ENCODE results near the gene NAT10.
"Not testable (repeated sequence)": the region's sequence is repeated elsewhere in the genome, so short reads cannot be mapped to it uniquely, and the experiment has no call there.

NAT10 gene

DNA sequence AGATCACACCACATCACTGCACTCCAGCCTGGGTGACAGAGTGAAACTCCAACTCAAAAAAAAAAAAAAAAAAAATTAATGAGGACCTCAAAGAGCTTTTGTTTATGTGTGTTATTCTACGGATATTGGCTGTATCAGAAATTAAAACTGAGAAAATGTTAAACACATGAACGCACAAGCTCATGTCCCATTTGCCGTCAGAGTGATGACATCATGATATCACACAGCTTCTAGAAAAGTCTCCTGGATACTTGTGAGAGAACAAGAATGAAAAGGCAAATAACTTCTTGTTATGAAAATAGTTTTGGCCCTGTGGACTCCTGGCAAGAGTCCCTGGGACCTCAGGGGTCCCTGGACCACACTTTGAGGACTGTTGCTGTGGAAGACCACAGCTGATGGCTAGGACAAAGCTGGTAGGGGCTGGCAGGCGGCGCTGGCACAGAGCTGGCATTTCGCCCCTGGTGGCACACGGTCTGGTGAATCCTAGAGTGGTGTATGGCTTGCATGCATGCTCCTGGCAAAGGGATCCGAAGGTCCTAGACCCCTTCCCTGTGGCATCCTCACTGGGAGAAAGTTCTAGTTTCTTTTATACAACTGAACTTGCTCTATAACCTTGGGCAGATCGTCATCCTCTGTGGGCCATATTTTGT lies 73.7 kb downstream of the NAT10 start:
- H2AFZ ChIP-seq (ENCODE audit: low read depth, low read length, severe bottlenecking): no peak overlapping the region
- no peak overlapping the region for H3K9ac ChIP-seq (ENCODE audit: low read length)
- H3K9me3 ChIP-seq (ENCODE audit: insufficient read depth, low read length): no peaks in the 10 kb centered on the region
- no peak overlapping the region for H3K4me2 ChIP-seq (ENCODE audit: low read depth, low read length, poor library complexity, severe bottlenecking)
- H3K79me2 ChIP-seq (ENCODE audit: insufficient read depth, low read length): no peaks in the 10 kb centered on the region
- no peak for TF ChIP-seq EZH2phosphoT487 (conservative IDR thresholded peaks at IDR 0.05; ENCODE audit: low read length)
- TF ChIP-seq, protein P1, sequence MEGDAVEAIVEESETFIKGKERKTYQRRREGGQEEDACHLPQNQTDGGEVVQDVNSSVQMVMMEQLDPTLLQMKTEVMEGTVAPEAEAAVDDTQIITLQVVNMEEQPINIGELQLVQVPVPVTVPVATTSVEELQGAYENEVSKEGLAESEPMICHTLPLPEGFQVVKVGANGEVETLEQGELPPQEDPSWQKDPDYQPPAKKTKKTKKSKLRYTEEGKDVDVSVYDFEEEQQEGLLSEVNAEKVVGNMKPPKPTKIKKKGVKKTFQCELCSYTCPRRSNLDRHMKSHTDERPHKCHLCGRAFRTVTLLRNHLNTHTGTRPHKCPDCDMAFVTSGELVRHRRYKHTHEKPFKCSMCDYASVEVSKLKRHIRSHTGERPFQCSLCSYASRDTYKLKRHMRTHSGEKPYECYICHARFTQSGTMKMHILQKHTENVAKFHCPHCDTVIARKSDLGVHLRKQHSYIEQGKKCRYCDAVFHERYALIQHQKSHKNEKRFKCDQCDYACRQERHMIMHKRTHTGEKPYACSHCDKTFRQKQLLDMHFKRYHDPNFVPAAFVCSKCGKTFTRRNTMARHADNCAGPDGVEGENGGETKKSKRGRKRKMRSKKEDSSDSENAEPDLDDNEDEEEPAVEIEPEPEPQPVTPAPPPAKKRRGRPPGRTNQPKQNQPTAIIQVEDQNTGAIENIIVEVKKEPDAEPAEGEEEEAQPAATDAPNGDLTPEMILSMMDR (IDR thresholded peaks at IDR 0.05; ENCODE audit: insufficient read depth, low read length, poor library complexity, severe bottlenecking): no peak
- no peak overlapping the region for H3K4me3 ChIP-seq (ENCODE audit: insufficient read depth, low read length, poor library complexity, severe bottlenecking)
- no peaks in the 10 kb centered on the region for H3K9me2 ChIP-seq (replicated peaks; ENCODE audit: insufficient read depth, low read length)
- no peaks in the 10 kb centered on the region for H4K20me1 ChIP-seq (ENCODE audit: low read depth, low read length)
- no peaks in the 10 kb centered on the region for H3F3A ChIP-seq (ENCODE audit: insufficient read depth)
- H3K27ac ChIP-seq (ENCODE audit: low read depth, low read length): no peak overlapping the region
- H3K27me3 ChIP-seq (ENCODE audit: low read length): no peaks in the 10 kb centered on the region
- no peaks in the 10 kb centered on the region for H3K36me3 ChIP-seq (ENCODE audit: low read length)

DNA sequence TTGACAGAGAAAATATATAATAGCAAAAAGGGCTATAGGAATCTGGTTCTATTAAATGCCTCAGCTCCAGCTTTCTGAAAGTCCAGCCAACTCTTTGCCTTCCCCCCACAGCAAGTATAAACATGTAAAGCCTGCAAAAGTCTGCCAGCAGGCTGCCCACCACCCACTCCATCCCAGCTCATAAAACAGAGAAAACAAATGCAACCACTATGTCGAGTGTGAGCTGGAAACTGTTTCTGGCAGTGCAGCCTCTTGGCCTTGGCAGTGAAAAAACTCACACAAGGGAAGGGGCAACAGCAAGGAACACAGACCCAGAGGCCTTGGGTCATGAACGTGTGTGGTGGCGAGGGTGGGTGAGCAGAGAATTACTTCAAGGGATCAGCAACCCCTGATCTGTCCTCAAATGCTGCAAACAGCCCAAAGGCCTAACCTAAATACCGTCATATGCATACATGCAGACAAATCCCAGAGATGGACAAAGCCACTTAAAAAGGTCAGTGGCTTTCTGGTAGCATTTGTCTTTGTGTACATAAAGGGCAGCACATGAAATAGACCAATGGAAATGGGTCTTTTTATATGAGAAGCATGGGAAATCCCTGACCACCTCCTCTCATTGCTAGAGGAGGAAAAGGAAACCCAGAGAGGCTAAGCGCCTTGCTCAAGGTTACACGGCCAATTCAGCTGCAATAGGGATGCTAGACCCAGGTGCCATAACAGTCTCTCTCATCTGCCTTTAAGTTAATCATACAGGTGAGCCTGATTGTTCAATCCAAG lies 74.8 kb downstream of the NAT10 start:
- Histone ChIP-seq H3K4me2 (ENCODE audit: low read depth, low read length, poor library complexity, severe bottlenecking) (no peak overlapping the region), H3K9me3 (ENCODE audit: insufficient read depth, low read length) (no peaks in the 10 kb centered on the region), H3K9ac (ENCODE audit: low read length) (no peak overlapping the region), H3K4me3 (ENCODE audit: insufficient read depth, low read length, poor library complexity, severe bottlenecking) (no peak overlapping the region), H3F3A (ENCODE audit: insufficient read depth) (no peaks in the 10 kb centered on the region), H4K20me1 (ENCODE audit: low read depth, low read length) (no peaks in the 10 kb centered on the region), H3K36me3 (ENCODE audit: low read length) (no peaks in the 10 kb centered on the region), H3K27ac (ENCODE audit: low read depth, low read length) (no peak overlapping the region), H3K79me2 (ENCODE audit: insufficient read depth, low read length) (no peaks in the 10 kb centered on the region), H3K9me2 (replicated peaks; ENCODE audit: insufficient read depth, low read length) (no peaks in the 10 kb centered on the region), H2AFZ (ENCODE audit: low read depth, low read length, severe bottlenecking) (no peak overlapping the region), H3K27me3 (ENCODE audit: low read length) (no peaks in the 10 kb centered on the region)
- TF ChIP-seq, protein P1 (IDR thresholded peaks at IDR 0.05; ENCODE audit: insufficient read depth, low read length, poor library complexity, severe bottlenecking): no peak
- no peak for TF ChIP-seq EZH2phosphoT487 (conservative IDR thresholded peaks at IDR 0.05; ENCODE audit: low read length)

DNA sequence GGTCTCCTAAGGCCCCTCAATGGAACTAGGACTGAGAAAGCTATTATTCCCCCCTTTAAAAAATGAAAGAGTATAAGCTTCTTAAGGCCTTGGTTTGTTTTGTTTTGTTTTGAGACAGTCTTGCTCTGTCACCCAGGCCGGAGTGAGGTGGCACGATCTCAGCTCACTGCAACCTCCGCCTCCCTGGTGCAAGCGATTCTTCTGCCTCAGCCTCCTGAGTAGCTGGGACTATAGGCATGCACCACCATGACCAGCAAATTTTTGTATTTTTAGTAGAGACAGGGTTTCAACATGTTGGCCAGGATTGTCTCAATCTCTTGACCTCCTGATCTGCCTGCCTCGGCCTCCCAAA lies 75.4 kb downstream of the NAT10 start:
- not testable (repeated sequence) for H2AFZ ChIP-seq (ENCODE audit: low read depth, low read length, severe bottlenecking); H3K27ac ChIP-seq (ENCODE audit: low read depth, low read length); H3K79me2 ChIP-seq (ENCODE audit: insufficient read depth, low read length); H4K20me1 ChIP-seq (ENCODE audit: low read depth, low read length); H3K9ac ChIP-seq (ENCODE audit: low read length); H3F3A ChIP-seq (ENCODE audit: insufficient read depth); H3K9me2 ChIP-seq (replicated peaks; ENCODE audit: insufficient read depth, low read length); H3K9me3 ChIP-seq (ENCODE audit: insufficient read depth, low read length); H3K27me3 ChIP-seq (ENCODE audit: low read length); H3K4me2 ChIP-seq (ENCODE audit: low read depth, low read length, poor library complexity, severe bottlenecking); H3K4me3 ChIP-seq (ENCODE audit: insufficient read depth, low read length, poor library complexity, severe bottlenecking); H3K36me3 ChIP-seq (ENCODE audit: low read length)

DNA sequence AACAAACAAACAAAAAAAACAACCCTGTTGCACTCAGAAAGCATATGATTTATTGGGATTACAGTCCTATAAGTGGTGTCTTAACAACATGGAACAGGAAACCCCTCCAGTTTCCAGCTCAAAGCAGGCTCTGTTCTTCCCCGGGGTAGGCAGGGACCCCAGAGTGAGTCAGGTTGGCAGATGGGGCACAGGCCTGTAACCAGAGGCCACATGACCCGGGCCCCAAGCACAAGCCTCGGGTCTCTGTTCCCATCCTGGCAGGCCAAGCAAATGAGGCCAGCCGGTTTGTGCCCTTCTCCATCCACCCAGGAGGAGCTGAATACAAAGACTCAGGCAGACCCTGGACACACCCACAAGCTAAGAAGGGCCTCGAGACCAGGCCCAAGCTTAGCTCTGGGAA lies 75.8 kb downstream of the NAT10 start:
- no peaks in the 10 kb centered on the region for H4K20me1 ChIP-seq (ENCODE audit: low read depth, low read length)
- H3K4me3 ChIP-seq (ENCODE audit: insufficient read depth, low read length, poor library complexity, severe bottlenecking): no peak overlapping the region
- no peaks in the 10 kb centered on the region for H3F3A ChIP-seq (ENCODE audit: insufficient read depth)
- no peaks in the 10 kb centered on the region for H3K9me2 ChIP-seq (replicated peaks; ENCODE audit: insufficient read depth, low read length)
- H3K79me2 ChIP-seq (ENCODE audit: insufficient read depth, low read length): no peaks in the 10 kb centered on the region
- TF ChIP-seq EZH2phosphoT487 (conservative IDR thresholded peaks at IDR 0.05; ENCODE audit: low read length): no peak
- TF ChIP-seq, protein P1 (IDR thresholded peaks at IDR 0.05; ENCODE audit: insufficient read depth, low read length, poor library complexity, severe bottlenecking): no peak
- H3K36me3 ChIP-seq (ENCODE audit: low read length): no peaks in the 10 kb centered on the region
- H2AFZ ChIP-seq (ENCODE audit: low read depth, low read length, severe bottlenecking): no peak overlapping the region
- H3K9ac ChIP-seq (ENCODE audit: low read length): no peak overlapping the region
- no peak overlapping the region for H3K27ac ChIP-seq (ENCODE audit: low read depth, low read length)
- no peaks in the 10 kb centered on the region for H3K27me3 ChIP-seq (ENCODE audit: low read length)
- no peak overlapping the region for H3K4me2 ChIP-seq (ENCODE audit: low read depth, low read length, poor library complexity, severe bottlenecking)
- no peaks in the 10 kb centered on the region for H3K9me3 ChIP-seq (ENCODE audit: insufficient read depth, low read length)
